HEK293 (cell line): ENCODE measurements around the gene CACNA2D3.

Experiments used
- BCL11A ChIP-seq: fragments of 450-650 bp; formaldehyde crosslinking; IDR thresholded peaks from 2 replicates; pipeline ENCODE4 v1.5.1; 2016; ENCODE audit warnings: low read depth, missing biosample characterization, missing genetic modification characterization
- CTCF ChIP-seq: fragments of 450-650 bp; formaldehyde crosslinking; IDR thresholded peaks from 2 replicates; pipeline ENCODE4 v1.5.1; 2016; ENCODE audit warnings: missing biosample characterization, missing genetic modification characterization
- ZNF140 ChIP-seq: fragments of 450-650 bp; formaldehyde crosslinking; IDR thresholded peaks from 2 replicates; pipeline ENCODE4 v1.5.1; 2016; ENCODE audit warnings: missing biosample characterization, missing genetic modification characterization
- ZNF560 ChIP-seq: fragments of 450-650 bp; formaldehyde crosslinking; IDR thresholded peaks from 2 replicates; pipeline ENCODE4 v1.5.1; 2017; ENCODE audit warnings: missing biosample characterization, missing genetic modification characterization, borderline replicate concordance

DNA sequence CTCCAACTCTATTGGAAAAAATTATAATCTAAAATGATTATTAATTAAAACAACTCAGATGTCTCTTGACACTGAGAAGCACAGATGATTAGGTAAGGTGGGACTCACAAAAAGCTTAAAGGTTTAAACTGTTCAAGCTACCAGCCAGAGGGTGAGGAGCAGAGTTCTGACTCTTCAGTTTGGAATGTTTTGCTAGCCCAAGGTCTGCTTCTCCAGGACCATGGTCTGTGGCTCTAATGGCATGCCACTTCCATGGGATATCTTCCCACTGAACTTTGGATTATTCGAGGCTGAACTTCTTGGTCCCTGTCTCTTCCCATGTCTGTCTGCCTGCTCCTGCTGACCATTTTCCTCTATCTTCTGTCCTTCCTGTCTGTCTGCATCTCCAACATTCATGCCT is 49.2 kb downstream of the CACNA2D3 start:
- TF ChIP-seq CTCF (tag by site-specific recombination) (no peak), ZNF140 (tag by site-specific recombination) (no peak), BCL11A (tag by site-specific recombination) (no peak), ZNF560 (tag by site-specific recombination) (no peak)
